HG03139 (cell line): ENCODE measurements around the gene PRKAR2B.
"Not testable (repeated sequence)": the region's sequence is repeated elsewhere in the genome, so short reads cannot be mapped to it uniquely, and the experiment has no call there.

Experiments used
- ATAC-seq: cut with Tn5 transposase; IDR thresholded peaks from one replicate; pipeline ENCODE4 v1.9.1; 2021; ENCODE audit not compliant: unreplicated experiment

The PRKAR2B gene

DNA sequence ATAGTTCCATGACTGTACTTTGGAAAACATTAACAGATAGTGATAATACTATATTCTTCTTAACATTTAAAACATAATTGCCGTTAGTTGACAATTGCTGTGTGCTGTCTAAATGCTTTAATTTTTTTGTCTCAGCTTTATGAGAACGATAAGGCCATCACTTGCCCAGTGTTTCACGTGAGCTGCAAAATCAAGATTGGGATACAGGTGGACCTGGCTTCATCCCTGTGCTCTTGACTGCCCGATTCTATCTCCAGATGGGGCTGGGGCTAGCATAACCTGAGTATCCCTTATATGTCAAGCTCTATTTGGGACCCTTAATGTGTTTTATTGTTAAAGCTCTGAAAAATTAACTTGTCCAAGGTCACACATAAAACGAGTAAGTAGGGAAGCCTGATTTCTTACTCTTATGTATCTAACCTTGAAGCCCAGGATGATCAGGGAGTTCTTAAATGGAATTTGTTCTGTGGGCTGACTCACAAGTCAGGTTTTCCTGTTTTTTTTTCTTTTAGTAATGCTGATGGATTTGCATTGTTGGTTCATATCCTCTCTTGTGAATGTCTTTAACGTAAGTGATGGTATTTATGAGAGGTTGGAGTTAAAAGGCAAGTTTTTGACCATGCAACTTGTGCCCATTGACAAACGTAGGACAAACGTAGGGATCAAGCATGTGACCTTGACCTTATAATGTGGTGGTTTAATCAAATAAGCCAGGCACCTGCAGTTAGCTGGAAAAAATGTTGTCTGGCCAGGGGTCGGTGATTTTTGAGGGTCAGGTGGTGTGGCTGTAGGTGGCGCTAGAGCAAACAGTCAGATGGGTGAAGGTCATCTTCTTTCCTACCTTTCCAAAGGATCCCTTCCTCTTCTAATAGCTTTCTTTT lies 3.6 kb downstream of the PRKAR2B start:
- ATAC-seq, result no peak

DNA sequence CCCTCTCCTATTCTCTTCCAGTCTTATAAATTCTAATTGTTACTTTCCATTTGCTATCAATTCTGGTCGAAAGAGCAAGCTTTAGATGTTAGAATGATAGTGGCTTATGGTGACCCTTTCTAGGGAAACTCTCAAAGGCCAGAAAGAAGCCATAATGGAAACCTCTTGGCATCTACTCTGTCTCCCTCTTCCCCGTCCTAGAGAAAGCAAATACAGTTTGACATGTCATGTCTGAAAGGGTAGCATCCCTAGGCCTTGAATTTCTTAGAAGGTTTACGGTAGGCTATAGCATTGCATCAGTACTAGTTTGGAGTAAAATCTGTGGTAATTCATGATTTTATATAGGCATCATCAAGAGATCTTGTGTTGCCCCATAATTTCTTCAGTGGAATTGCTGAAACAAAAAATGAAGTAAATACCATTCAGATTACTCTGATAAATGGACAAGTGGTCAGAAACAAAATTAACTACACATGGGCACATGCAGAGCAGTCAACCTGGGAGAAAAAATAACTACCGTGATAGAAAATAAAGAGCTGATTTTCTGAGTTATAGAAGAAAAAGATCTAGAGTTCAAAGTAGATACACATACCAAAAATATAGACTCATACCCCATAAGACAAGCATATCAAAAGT lies 4.4 kb downstream of the PRKAR2B start:
- ATAC-seq, result no peak

DNA sequence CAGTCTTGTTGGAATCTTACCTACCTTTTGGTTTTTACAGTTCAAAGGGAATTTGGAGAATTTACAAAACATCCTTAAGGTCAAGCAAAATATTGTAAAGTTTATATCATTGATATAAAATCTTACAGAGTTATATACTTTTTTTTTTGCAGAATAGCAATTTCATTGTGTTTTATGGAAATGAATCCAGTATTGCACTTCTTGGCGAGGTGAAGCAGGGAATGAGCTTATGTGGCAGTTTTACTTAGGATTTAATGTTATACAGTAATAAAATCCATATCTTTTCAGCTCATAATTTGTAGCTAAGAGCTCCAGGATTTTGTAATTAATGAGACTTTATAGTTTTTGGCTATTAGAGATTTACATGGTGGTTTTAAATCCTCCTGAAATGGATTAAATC lies 5.0 kb downstream of the PRKAR2B start:
- no peak for ATAC-seq

DNA sequence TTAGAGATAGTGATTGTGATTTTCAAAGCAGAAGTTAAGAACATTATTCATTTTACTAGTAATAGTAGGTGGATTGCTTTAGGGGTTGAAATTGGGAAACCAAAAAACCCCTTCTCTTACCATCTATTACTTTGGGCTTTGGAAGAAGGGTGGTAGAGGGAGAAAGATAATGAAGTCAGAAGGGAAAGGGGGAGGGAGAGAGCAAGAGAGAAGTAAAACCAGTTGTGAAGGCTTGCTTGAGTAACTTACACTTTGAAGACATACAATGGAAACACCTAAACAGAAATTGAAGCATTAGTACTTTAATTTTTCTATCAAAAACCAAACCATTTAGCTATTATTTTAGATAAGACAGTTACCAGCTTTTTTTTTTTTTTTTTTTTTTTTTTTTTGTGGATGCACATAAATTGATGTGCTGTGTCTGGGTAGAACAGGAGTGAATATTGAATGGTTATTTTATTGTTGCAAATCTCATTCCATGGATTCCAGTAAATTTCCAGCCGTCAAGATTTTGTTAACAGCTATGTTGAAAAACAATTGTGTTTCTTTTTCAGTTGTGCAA lies 5.5 kb downstream of the PRKAR2B start:
- no peak for ATAC-seq

DNA sequence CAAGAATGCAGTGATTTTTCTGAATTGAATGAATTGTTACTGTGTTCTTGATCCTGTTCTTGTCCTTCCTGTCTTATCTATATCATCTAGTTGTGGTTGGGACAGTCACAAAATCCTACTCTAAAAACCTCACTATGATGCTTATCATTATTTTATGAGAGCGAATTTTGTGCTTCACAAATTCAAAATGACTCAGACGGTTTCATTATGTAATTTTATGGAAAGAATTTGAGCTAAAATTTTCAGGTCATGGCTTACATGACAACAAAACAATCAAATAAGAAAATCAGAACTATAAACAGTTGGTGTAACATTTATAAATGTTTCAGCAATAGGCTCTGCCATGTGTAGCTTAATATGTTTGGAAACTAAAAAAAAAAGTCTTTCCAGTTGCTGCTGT lies 6.9 kb downstream of the PRKAR2B start:
- no peak for ATAC-seq

DNA sequence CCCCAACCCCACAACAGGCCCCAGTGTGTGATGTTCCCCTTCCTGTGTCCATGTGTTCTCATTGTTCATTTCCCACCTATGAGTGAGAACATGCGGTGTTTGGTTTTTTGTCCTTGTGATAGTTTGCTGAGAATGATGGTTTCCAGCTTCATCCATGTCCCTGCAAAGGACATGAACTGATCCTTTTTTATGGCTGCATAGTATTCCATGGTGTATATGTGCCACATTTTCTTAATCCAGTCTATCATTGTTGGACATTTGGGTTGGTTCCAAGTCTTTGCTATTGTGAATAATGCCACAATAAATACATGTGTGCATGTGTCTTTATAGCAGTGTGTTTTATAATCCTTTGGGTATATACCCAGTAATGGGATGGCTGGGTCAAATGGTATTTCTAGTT lies 10.5 kb downstream of the PRKAR2B start:
- not testable (repeated sequence) for ATAC-seq

DNA sequence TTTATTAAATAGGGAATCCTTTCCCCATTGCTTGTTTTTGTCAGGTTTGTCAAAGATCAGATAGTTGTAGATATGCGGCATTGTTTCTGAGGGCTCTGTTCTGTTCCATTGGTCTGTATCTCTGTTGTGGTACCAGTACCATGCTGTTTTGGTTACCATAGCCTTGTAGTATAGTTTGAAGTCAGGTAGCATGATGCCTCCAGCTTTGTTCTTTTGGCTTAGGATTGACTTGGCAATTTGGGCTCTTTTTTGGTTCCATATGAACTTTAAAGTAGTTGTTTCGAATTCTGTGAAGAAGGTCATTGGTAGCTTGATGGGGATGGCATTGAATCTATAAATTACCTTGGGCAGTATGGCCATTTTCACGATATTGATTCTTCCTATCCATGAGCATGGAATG lies 11.6 kb downstream of the PRKAR2B start:
- ATAC-seq, result not testable (repeated sequence)

DNA sequence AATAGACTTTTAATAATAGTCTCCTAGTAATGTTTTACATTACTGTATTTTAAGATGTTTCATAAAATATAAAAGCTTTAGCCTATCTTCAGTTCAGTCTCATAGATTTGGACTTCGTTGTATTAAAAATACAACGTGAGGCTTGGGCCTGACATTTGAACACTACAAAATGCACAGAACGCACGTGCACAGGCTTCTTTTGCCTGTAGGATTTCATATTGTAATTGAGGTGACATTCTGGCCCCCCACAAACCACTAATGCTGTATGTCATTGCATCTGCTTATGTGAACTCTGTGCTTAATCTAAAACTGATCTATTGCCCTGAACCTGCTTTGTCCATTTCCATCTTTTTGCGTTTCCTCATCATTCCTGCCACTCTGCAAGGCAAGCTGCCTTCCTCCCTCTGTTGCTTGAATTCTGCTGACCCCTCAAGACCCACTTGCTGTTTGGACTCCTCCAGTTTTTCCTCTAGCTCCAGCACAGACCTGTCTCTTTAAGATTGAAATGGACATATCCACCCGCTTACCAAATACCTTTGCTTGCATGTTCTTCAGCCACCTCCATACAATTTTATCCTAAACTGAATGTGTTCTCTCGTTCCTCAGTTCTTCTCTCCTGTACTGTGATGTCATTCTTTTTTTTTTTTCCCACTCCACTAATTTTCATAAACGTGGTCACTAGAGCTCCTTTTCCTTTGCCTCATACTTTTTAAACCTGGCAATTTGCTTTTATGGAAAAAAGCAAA lies 12.4 kb downstream of the PRKAR2B start:
- ATAC-seq, result no peak

DNA sequence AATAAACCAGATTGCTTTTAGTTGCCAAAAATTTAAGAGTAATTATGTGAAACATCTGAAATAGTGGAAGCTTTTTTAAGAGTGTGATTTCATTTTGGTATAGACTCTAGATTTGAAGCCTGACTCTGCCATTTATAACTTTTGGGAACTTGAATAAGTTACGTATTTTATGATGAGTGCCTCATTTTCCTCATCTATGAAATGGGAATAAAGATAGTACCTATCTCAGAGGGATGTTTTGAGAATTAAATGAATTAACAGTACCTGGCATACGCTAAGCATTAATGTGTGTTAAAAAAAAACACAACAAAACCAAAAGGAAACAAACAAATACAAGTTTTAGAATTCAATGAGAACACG lies 12.9 kb downstream of the PRKAR2B start:
- ATAC-seq, result no peak

DNA sequence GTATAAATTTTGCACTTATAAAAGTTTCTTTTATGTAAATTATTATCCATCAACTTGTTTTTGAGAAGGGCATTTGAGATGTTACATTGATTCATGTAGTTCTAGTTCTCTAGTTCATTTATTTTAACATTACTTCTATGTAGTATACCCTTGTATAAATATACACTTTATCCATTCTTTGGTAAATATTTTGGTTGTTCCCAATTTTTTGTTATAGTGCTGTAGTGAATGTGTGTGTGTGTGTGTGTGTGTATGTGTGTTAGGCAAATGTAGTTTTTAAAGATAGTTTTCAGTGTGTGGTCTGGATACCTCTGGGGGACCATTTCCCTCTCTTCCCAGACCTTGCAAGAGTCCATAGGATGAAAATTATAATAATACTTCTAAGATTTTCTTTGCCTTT lies 15.0 kb downstream of the PRKAR2B start:
- no peak for ATAC-seq

DNA sequence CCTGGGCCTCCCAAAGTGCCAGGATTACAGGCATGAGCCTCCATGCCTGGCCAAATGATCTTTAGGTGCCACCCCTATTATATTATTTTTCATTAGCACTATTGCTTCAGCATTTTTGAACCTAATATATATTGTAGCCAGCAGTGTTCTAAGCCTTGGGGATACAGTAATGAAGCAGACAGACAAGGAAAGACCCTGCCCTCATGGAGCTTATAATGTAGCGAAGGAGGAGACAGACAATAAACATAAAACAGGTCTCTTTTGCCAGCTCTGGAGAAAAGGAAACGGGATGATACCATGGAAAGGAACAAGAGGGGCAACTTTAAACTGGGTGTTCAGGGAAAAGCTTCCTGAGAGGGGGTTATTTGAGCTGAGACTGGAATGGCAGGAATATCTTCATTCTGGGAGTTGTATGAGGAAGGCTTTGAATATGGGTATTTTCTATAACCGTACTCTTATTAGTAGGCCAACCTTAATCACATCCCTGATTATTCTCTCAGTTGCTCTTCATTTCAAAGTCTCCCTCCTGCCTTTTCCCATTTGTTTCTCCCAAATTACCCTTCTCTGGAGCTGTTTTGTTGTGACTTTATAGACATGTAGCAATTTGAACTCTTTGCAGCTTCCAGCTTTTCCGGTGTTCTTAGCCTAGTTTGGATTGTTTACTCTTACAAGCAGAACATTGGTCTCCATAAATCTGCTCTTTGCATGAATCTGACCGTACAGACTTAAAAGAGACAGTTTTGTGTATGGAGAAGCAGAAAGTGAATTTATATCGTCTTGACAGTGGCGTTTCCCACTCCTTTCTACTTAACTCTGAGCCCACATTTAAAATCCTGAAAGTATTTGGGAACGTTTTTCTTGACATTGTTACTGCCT lies 19.0 kb downstream of the PRKAR2B start:
- no peak for ATAC-seq

DNA sequence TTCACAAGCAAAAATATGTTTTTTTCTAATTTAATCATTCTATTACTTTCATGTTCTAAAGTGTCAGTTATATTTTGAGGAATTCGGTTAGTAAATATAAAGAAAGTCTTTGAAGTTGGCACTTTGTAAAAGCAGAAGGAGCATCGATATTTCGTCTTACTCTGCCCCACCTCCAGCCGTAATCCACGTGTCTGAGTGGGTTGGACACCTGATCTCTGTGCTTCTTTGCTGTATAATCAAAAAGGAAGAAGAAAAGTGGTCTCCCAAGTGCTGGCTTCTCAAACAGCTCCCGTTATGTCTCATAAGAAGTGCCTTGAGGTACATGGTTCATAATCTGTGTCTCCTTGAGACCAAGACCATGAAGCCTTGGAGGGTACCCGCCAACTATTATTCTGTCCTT lies 19.8 kb downstream of the PRKAR2B start:
- ATAC-seq, result no peak

DNA sequence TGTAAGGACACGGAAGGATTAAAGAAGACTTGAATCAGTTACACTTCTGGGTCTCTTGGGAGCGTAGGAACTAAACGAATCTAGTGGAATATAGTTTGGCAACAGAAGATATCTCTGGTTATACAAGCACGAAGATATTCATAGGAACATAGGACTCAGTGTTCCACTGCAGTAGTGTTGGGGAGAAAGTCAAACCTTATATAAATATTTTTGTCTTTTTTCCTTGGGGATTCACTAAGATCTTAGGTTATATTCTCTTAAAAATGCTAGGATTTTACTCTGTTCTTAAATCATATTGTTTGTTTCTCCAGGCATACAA lies 21.4 kb downstream of the PRKAR2B start:
- no peak for ATAC-seq

DNA sequence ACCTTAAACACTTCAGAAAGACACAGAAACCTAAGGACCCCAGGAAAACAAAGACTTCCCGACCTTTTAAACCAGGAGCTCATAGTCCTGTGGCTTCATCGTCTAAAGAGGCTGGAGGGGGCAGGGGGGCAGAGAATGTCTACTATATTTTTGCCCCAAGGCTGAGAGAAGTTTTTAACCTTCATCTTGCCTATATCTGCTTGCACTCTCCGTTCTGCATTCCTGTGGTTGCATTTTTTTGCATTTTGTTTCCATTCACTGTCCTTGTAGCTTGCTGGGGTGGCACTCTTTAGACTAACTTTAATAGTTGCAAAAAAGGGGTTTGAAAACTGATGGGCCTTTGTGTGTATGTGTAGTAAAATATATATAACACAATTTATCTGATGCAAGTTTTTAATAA lies 23.7 kb downstream of the PRKAR2B start:
- no peak for ATAC-seq

DNA sequence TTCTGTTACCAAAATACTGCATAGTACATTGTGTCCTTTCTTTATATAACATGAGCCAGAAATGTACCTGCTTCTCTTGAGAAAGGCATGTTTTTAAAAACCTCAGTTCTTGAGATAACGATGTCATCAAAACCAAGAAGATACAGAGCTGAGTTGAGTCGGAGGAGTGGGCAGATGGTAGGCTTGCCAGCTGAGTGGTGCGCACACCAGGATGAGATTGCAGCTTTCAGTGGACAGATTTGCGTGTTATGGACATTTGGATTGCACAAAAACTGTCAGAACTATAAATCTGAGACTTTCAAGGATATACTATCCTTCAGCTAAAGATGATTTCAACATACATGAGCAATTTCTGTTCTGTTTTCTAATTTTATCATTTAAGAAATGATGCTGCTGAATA lies 25.0 kb downstream of the PRKAR2B start:
- no peak for ATAC-seq

DNA sequence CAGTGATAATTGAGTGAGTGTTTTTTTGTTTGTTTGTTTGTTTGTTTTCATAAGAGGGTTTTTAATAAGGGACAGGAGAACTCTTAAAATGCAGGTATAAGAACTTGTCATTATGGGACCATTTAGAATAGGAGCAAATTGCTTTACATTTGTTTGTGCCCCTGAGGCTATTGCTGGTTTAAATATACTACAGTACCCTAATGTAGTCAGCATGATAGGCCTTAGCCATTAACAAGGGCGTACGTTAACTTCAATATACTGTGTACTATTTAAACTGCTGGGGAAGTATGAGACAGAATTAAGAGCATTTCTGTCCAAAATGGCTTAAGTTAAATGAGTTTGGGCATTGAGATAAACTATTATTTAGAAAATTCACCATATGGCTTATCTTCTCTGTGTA lies 26.2 kb downstream of the PRKAR2B start:
- ATAC-seq, result no peak

DNA sequence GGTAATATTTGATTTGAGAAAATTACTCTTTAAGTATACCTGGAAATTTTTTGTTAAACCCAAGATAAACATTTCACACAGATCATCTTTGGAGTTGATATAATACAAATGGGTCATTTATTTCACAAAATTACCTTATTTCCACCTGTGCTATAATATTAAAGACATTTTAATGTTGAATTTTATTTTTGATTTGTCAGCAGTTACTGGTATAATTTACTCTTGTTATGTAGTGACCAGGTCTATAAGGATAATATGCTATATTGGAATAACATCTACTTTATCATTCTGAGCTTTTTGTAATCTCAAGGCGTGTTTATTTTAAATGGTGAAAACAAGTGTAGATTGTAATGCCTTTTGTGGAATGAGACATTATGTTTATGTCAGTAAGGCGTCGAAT lies 26.6 kb downstream of the PRKAR2B start:
- ATAC-seq, result no peak

DNA sequence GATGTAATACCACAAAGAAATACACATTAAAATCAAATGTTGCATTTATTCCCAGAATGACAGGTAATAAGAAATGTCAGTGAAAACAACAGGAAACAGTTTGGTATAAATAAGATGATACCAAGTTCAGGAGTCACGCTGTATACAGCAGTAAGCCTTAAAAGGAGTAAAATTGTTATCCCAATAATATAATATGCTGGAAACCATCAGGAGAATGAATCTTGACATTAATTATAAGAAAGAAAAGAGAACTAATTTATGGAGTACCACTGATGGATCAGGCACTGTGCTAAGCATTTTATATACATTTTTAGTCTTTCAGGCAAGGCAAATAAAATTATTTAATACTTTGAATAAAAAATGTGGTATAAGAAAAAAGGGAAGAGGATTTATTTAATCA lies 27.6 kb downstream of the PRKAR2B start:
- ATAC-seq, result no peak

DNA sequence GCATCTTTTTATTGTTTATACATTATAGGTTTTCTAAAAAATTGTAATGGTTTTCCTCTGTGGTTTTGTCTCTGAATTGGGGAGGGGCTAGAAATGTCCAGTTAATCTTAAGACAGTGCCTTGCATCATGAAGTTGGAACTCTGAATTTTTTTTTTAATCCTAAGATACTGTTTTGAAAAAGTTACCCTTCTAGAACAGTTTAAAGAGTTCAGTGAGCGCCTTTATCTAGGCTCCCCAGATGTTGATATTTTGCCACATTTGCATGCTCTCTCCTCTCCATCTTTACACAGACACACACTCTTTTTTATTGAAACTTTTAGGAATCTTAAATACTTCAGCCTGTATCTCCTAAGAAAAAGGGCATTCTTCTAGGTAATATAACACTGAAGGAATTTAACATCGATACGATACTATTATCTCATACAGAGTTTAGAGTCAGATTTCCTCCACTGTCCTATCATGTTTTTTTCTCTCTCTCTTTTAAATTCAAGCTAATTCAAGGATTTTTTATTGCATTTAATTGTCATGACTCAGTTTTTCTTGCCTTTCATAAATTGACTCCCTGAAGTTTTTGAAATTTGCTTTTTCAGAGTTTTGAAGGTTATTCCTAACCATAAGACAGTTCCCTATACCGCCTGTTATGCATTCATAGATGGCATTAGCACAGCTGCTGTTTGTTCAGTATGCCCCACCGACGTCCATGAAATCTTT lies 31.5 kb downstream of the PRKAR2B start:
- ATAC-seq, result no peak
